GM12873 (cell line): Measurements from ENCODE around the gene ME1.

Source experiments
- CTCF ChIP-seq: IDR thresholded peaks from 2 replicates; pipeline ENCODE4 v1.5.1; 2012; ENCODE audit warnings: low read depth, mild to moderate bottlenecking, moderate library complexity, low read length, control low read depth; ENCODE audit not compliant: insufficient read depth; ENCODE audit errors: missing control alignments

ME1 gene

GRCh38 chr6:83459663-83460062 is 28.8 kb upstream of the ME1 start:
- TF ChIP-seq CTCF: no peak

GRCh38 chr6:83443516-83443915 is 12.7 kb upstream of the ME1 start:
- TF ChIP-seq CTCF: no peak

GRCh38 chr6:83442752-83443151 is 11.9 kb upstream of the ME1 start:
- TF ChIP-seq CTCF: no peak

GRCh38 chr6:83439201-83439600 is 8.3 kb upstream of the ME1 start:
- no peak for TF ChIP-seq CTCF

GRCh38 chr6:83436674-83437073 is 5.8 kb upstream of the ME1 start:
- no peak for TF ChIP-seq CTCF

- no peak for TF ChIP-seq CTCF
These were observed 2.3 kb upstream of the ME1 start for GRCh38 chr6:83433177-83433576.

GRCh38 chr6:83432636-83433035 is 1.8 kb upstream of the ME1 start:
- TF ChIP-seq CTCF: no peak
